ENCODE data around the gene SLC6A5.

GRCh38 chr11:20590381-20590780 is 9.0 kb upstream of the SLC6A5 start:
- TF ChIP-seq ZNF776 (tag by site-specific recombination; IDR thresholded peaks at IDR 0.05; ENCODE audit: borderline replicate concordance) (no peak), CTCF (tag by site-specific recombination; IDR thresholded peaks at IDR 0.05) (no peak), SCRT2 (tag by site-specific recombination; IDR thresholded peaks at IDR 0.05) (no peak), SALL2 (tag by site-specific recombination; IDR thresholded peaks at IDR 0.05; ENCODE audit: borderline replicate concordance) (no peak), RBAK (tag by site-specific recombination; IDR thresholded peaks at IDR 0.05) (no peak), ZNF354C (tag by site-specific recombination; IDR thresholded peaks at IDR 0.05; ENCODE audit: borderline replicate concordance, low read depth) (no peak), ZSCAN5A (tag by site-specific recombination; IDR thresholded peaks at IDR 0.05) (no peak)
